Measurements from ENCODE around the gene PICK1.
"Not testable (repeated sequence)": the region's sequence is repeated elsewhere in the genome, so short reads cannot be mapped to it uniquely, and the experiment has no call there.

Gene PICK1

GRCh38 chr22:38077595-38077994, 20.4 kb downstream of the PICK1 start:
- no peak for DNase-seq

- DNase-seq = no peak
Observed at GRCh38 chr22:38078046-38078840, 21.0 kb downstream of the PICK1 start.

GRCh38 chr22:38079208-38079607, 22.0 kb downstream of the PICK1 start:
- DNase-seq = not testable (repeated sequence)

- no peak for DNase-seq
Observed at GRCh38 chr22:38079804-38080203, 22.6 kb downstream of the PICK1 start.

GRCh38 chr22:38080474-38080849, 23.3 kb downstream of the PICK1 start:
- DNase-seq = no peak

- DNase-seq = no peak
Observed at GRCh38 chr22:38080850-38081635, 23.8 kb downstream of the PICK1 start.

- no peak for DNase-seq
Observed at GRCh38 chr22:38081636-38081940, 24.4 kb downstream of the PICK1 start.

- no peak for DNase-seq
Observed at GRCh38 chr22:38081941-38082828, 25.0 kb downstream of the PICK1 start.

GRCh38 chr22:38082986-38083710, 25.9 kb downstream of the PICK1 start:
- DNase-seq = no peak

GRCh38 chr22:38083931-38084631, 26.9 kb downstream of the PICK1 start, which contains the start of gene SLC16A8:
Gene SLC16A8 (minus strand): TSS chr22:38084184. CDS start chr22:38082873, 1,311 bp downstream.
- DNase-seq = no peak

- no peak for DNase-seq
Observed at GRCh38 chr22:38085056-38085455, 27.9 kb downstream of the PICK1 start.

- no peak for DNase-seq
Observed at GRCh38 chr22:38085501-38085900, 28.3 kb downstream of the PICK1 start.

GRCh38 chr22:38086001-38086845, 29.0 kb downstream of the PICK1 start:
- DNase-seq = no peak

- DNase-seq = no peak
Observed at GRCh38 chr22:38086942-38087341, 29.7 kb downstream of the PICK1 start.

GRCh38 chr22:38087855-38088254, 30.7 kb downstream of the PICK1 start:
- no peak for DNase-seq

GRCh38 chr22:38088629-38089473, 31.6 kb downstream of the PICK1 start:
- no peak for DNase-seq

GRCh38 chr22:38089474-38089851, 32.3 kb downstream of the PICK1 start:
- no peak for DNase-seq

- no peak for DNase-seq
Observed at GRCh38 chr22:38097058-38097457, 39.9 kb downstream of the PICK1 start.

- DNase-seq = no peak
Observed at GRCh38 chr22:38097557-38098409, 40.6 kb downstream of the PICK1 start.
